ENCODE data around the gene NUB1.

The NUB1 gene

DNA sequence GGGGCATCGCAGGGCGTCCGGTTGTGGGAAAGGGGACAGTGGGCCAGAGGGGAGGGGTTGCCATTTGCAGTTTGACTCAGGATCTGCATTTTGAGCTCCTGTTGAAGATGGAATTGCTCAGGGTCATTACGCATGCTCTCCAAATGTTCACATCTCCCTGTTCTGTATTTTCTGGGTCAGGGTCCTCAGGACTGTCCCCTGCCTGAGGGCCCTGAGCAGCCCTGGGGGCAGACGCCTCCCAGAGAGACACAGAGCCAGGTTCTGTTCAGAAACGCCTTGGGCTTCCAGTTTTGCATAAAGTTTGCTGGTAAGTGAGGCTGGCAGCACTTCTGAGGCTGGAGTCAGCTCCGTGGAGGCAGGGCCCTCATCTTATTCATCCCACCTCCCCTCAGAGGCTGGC is 34.1 kb upstream of the NUB1 start:
- ChIA-PET POLR2A (interaction anchor here (1.0 to 1.5 kb wide), 3 partner anchors 30 to 80 kb away, joined by 3 to 4 read pairs (median 3); partner anchors contain the start of gene ABCF2), CTCF (no interaction called here)
- no peak for TF ChIP-seq HDGF (IDR thresholded peaks at IDR 0.05; ENCODE audit: borderline replicate concordance)
- TF ChIP-seq BHLHE40 (IDR thresholded peaks at IDR 0.05; ENCODE audit: borderline replicate concordance), result no peak
- no peak for TF ChIP-seq L3MBTL2 (conservative IDR thresholded peaks at IDR 0.05)
- TF ChIP-seq FOXK2 (IDR thresholded peaks at IDR 0.05), result no peak
- TF ChIP-seq ZNF384 (IDR thresholded peaks at IDR 0.05), result no peak
- no peak for DNase-seq (ENCODE audit: extremely low spot score)

DNA sequence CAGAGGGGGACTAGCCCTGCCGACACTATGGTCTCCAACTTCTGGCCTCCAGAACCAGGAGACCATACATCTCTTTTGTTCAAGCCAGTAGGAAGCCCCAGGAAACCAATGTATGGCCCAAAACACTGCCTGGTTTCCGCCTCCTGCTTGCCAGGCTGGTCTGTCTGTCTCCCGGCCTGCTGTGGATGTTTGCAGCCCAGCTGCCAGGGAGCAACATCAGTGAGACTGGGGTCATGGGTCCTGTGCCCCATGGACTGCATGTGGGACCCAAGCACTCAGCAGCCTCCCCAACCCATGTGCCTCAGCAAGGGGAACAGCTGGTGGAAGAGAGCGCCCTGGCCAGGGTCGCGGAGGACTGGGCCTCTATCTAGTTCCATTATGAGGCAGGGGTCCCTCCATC is 33.4 kb upstream of the NUB1 start:
- no peak for DNase-seq (ENCODE audit: extremely low spot score)
- no peak for TF ChIP-seq NFRKB (IDR thresholded peaks at IDR 0.05)
- no peak for TF ChIP-seq ELF4 (IDR thresholded peaks at IDR 0.05)
- no peak for TF ChIP-seq BHLHE40 (IDR thresholded peaks at IDR 0.05; ENCODE audit: borderline replicate concordance)
- TF ChIP-seq ZNF384 (IDR thresholded peaks at IDR 0.05), result no peak
- no peak for TF ChIP-seq FOXA1 (IDR thresholded peaks at IDR 0.05)
- no peak for TF ChIP-seq FOXK2 (IDR thresholded peaks at IDR 0.05)
- no peak for TF ChIP-seq ARNT (IDR thresholded peaks at IDR 0.05)
- no peak for TF ChIP-seq L3MBTL2 (conservative IDR thresholded peaks at IDR 0.05)
- TF ChIP-seq, protein P1, sequence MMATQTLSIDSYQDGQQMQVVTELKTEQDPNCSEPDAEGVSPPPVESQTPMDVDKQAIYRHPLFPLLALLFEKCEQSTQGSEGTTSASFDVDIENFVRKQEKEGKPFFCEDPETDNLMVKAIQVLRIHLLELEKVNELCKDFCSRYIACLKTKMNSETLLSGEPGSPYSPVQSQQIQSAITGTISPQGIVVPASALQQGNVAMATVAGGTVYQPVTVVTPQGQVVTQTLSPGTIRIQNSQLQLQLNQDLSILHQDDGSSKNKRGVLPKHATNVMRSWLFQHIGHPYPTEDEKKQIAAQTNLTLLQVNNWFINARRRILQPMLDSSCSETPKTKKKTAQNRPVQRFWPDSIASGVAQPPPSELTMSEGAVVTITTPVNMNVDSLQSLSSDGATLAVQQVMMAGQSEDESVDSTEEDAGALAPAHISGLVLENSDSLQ (IDR thresholded peaks at IDR 0.05), result no peak
- no peak for TF ChIP-seq FOXM1 (IDR thresholded peaks at IDR 0.05; ENCODE audit: borderline replicate concordance)
- TF ChIP-seq CTBP1 (IDR thresholded peaks at IDR 0.05; ENCODE audit: borderline replicate concordance), result no peak
- no peak for TF ChIP-seq SUZ12 (IDR thresholded peaks at IDR 0.05)
- TF ChIP-seq HDGF (IDR thresholded peaks at IDR 0.05; ENCODE audit: borderline replicate concordance), result no peak
- TF ChIP-seq TARDBP (IDR thresholded peaks at IDR 0.05), result no peak
- ChIA-PET CTCF (no interaction called here), POLR2A (interaction anchor here (1.0 kb wide), 1 partner anchor 81 kb away, joined by 4 read pairs; the partner anchor contains the start of gene ABCF2)

DNA sequence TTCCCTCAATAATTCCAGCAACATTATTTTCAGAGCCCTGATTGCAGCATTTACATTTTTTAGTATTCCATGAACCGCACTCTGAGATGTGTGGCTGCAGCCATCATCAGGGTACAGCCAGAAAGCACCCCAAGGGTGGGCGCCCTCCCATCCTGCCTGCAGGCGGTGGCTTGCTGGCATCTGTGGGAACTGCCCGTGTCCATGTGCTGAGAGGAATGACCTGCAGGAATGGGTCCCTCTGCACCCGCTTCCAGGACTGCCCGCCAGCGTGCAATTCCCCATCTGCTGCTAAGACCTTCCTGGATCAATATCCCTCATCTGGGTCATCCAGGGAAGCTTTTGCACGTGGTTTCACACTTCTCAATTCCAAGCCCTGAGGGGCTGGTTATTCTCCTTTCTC is 32.8 kb upstream of the NUB1 start:
- no peak for DNase-seq (ENCODE audit: extremely low spot score)
- ChIA-PET POLR2A (interaction anchor here (1.0 kb wide), 1 partner anchor 82 kb away, joined by 4 read pairs; the partner anchor contains the start of gene ABCF2), CTCF (no interaction called here)
- TF ChIP-seq NFRKB (IDR thresholded peaks at IDR 0.05), result no peak
- no peak for TF ChIP-seq L3MBTL2 (conservative IDR thresholded peaks at IDR 0.05)
- TF ChIP-seq TARDBP (IDR thresholded peaks at IDR 0.05), result no peak
- no peak for TF ChIP-seq ZNF384 (IDR thresholded peaks at IDR 0.05)
- no peak for TF ChIP-seq CTBP1 (IDR thresholded peaks at IDR 0.05; ENCODE audit: borderline replicate concordance)
- TF ChIP-seq FOXA1 (IDR thresholded peaks at IDR 0.05), result no peak
- TF ChIP-seq, protein P1 (IDR thresholded peaks at IDR 0.05), result no peak
- TF ChIP-seq ELF4 (IDR thresholded peaks at IDR 0.05), result no peak
- no peak for TF ChIP-seq HDGF (IDR thresholded peaks at IDR 0.05; ENCODE audit: borderline replicate concordance)
- no peak for TF ChIP-seq FOXK2 (IDR thresholded peaks at IDR 0.05)
- TF ChIP-seq SUZ12 (IDR thresholded peaks at IDR 0.05), result no peak
- no peak for TF ChIP-seq ARNT (IDR thresholded peaks at IDR 0.05)
- TF ChIP-seq SP1 (IDR thresholded peaks at IDR 0.05), result no peak
- TF ChIP-seq FOXM1 (IDR thresholded peaks at IDR 0.05; ENCODE audit: borderline replicate concordance), result no peak

DNA sequence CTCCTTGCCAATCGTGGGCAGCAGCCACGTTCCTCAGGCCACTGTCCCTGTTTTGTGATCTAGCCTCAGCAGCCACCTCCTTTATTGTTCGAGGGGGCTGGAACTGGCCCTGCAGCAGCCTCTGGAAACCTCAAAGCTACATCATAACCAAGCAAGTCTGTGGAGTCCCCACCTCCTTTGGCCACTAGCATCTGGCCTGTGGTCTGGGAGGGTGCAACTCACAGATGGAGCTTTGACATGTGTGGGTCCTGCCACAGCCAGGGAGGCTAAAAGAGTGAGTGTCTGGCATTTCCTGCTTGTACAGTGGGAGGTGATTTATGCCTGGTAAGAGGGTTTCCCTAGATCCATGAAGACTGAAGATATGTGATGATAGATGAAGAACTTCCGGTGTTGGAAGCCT is 32.3 kb upstream of the NUB1 start:
- no peak for TF ChIP-seq SP1 (IDR thresholded peaks at IDR 0.05)
- no peak for TF ChIP-seq NFRKB (IDR thresholded peaks at IDR 0.05)
- TF ChIP-seq LEF1 (IDR thresholded peaks at IDR 0.05; ENCODE audit: borderline replicate concordance), result no peak
- no peak for TF ChIP-seq ZNF384 (IDR thresholded peaks at IDR 0.05)
- no peak for TF ChIP-seq ARNT (IDR thresholded peaks at IDR 0.05)
- no peak for TF ChIP-seq ELF4 (IDR thresholded peaks at IDR 0.05)
- no peak for TF ChIP-seq HDGF (IDR thresholded peaks at IDR 0.05; ENCODE audit: borderline replicate concordance)
- no peak for TF ChIP-seq FOXM1 (IDR thresholded peaks at IDR 0.05; ENCODE audit: borderline replicate concordance)
- no peak for TF ChIP-seq CTBP1 (IDR thresholded peaks at IDR 0.05; ENCODE audit: borderline replicate concordance)
- TF ChIP-seq FOXA1 (IDR thresholded peaks at IDR 0.05), result no peak
- TF ChIP-seq, protein P1 (IDR thresholded peaks at IDR 0.05), result no peak
- no peak for TF ChIP-seq SUZ12 (IDR thresholded peaks at IDR 0.05)
- TF ChIP-seq L3MBTL2 (conservative IDR thresholded peaks at IDR 0.05), result no peak
- TF ChIP-seq BHLHE40 (IDR thresholded peaks at IDR 0.05; ENCODE audit: borderline replicate concordance), result no peak
- TF ChIP-seq FOXK2 (IDR thresholded peaks at IDR 0.05), result no peak
- no peak for TF ChIP-seq TARDBP (IDR thresholded peaks at IDR 0.05)
- POLR2A ChIA-PET, result no interaction called here
- CTCF ChIA-PET, result no interaction called here
- no peak for DNase-seq (ENCODE audit: extremely low spot score)

DNA sequence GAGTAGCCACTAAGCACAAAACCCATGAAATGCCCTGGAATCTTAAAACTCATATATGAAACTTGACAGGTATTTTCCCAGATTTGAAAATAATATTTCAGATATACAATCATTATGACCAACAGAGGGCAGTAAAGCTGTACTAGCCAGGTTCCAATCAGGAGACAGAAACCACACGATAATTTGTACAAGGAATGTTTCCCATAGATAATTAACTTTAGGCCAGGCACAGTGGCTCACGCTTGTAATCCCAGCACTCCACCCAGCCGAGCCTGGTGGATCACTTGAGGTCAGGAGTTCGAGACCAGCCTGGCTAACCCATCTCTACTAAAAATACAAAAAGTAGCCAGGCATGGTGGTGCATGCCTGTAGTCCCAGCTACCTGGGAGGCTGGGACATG is 31.0 kb upstream of the NUB1 start:
- CTCF ChIA-PET, result interaction anchor here (0.7 to 1.0 kb wide), 2 partner anchors 44 to 66 kb away, joined by 3 to 4 read pairs; no protein-coding TSS in a partner anchor
- TF ChIP-seq SUZ12 (IDR thresholded peaks at IDR 0.05) (no peak), SP1 (IDR thresholded peaks at IDR 0.05) (no peak), ELF4 (IDR thresholded peaks at IDR 0.05) (no peak), HDGF (IDR thresholded peaks at IDR 0.05; ENCODE audit: borderline replicate concordance) (no peak), BHLHE40 (IDR thresholded peaks at IDR 0.05; ENCODE audit: borderline replicate concordance) (no peak), TARDBP (IDR thresholded peaks at IDR 0.05) (no peak), FOXM1 (IDR thresholded peaks at IDR 0.05; ENCODE audit: borderline replicate concordance) (no peak), NFRKB (IDR thresholded peaks at IDR 0.05) (no peak), CTBP1 (IDR thresholded peaks at IDR 0.05; ENCODE audit: borderline replicate concordance) (no peak)
- TF ChIP-seq, protein P1 (IDR thresholded peaks at IDR 0.05), result no peak
- POLR2A ChIA-PET, result interaction anchor here (0.8 kb wide), 1 partner anchor 149 kb away, joined by 3 read pairs; no protein-coding TSS in a partner anchor
- DNase-seq (ENCODE audit: extremely low spot score), result no peak

Measured in HEK293T (cell line).